Ishikawa (cell line): ENCODE data around the gene CIITA.

Experiments used
- CREB1 ChIP-seq: IDR thresholded peaks from 2 replicates; pipeline ENCODE4 v1.6.1; 2012; ENCODE audit warnings: low read depth
- FOXM1 ChIP-seq: IDR thresholded peaks from 2 replicates; pipeline ENCODE4 v1.6.1; 2012; ENCODE audit warnings: low read depth, borderline replicate concordance
- NFIC ChIP-seq: IDR thresholded peaks from 2 replicates; pipeline ENCODE4 v1.6.1; 2012
- RAD21 ChIP-seq: IDR thresholded peaks from 2 replicates; pipeline ENCODE4 v1.6.1; 2012; ENCODE audit warnings: low read depth
- REST ChIP-seq: IDR thresholded peaks from 2 replicates; pipeline ENCODE4 v1.6.1; 2012; ENCODE audit warnings: low read depth, mild to moderate bottlenecking
- TAF1 ChIP-seq: IDR thresholded peaks from 2 replicates; pipeline ENCODE4 v1.6.1; 2012; ENCODE audit warnings: low read depth, mild to moderate bottlenecking
- YY1 ChIP-seq: IDR thresholded peaks from 2 replicates; pipeline ENCODE4 v1.6.1; 2012; ENCODE audit warnings: low read depth
- ZBTB7A ChIP-seq: IDR thresholded peaks from 2 replicates; pipeline ENCODE4 v1.6.1; 2012; ENCODE audit warnings: low read depth
- TF ChIP-seq, protein P1 (sequence below): IDR thresholded peaks from 2 replicates; pipeline ENCODE4 v1.6.1; 2012
- TF ChIP-seq, protein P2 (sequence below): IDR thresholded peaks from 2 replicates; pipeline ENCODE4 v1.6.1; 2012

GRCh38 chr16:10968498-10968897 is 91.5 kb downstream of the CIITA start:
- TF ChIP-seq CREB1 (no peak), REST (no peak), TAF1 (no peak), YY1 (no peak), NFIC (no peak), RAD21 (no peak), FOXM1 (no peak), ZBTB7A (no peak)
- TF ChIP-seq, protein P1, sequence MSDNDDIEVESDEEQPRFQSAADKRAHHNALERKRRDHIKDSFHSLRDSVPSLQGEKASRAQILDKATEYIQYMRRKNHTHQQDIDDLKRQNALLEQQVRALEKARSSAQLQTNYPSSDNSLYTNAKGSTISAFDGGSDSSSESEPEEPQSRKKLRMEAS = no peak
- TF ChIP-seq, protein P2, sequence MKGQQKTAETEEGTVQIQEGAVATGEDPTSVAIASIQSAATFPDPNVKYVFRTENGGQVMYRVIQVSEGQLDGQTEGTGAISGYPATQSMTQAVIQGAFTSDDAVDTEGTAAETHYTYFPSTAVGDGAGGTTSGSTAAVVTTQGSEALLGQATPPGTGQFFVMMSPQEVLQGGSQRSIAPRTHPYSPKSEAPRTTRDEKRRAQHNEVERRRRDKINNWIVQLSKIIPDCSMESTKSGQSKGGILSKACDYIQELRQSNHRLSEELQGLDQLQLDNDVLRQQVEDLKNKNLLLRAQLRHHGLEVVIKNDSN = no peak
